CD14-positive monocyte (primary cell): ENCODE results near the gene EP400. TPM values are rescaled to one million over a fixed set of nuclear protein-coding genes. Genes with fewer than 3 reads are reported as not detected.

Source experiments
- DNase-seq, 3 donors: peaks; one replicate each; pipeline ENCODE4 v3.0.0-alpha.2; 2011 to 2022
- H2AFZ ChIP-seq: 2 replicates; pipeline ENCODE4 v1.6.0; 2012; ENCODE audit warnings: mild to moderate bottlenecking, low read depth, low read length, inconsistent platforms; ENCODE audit not compliant: insufficient read depth, poor library complexity, severe bottlenecking
- H3K27ac ChIP-seq, 2 donors: 1 replicate in 1 of 2; 2 replicates in 1 of 2; pipeline ENCODE4 v1.5.1; 2012 to 2013; ENCODE audit warnings: low read length in 2 of 2, control low read depth in 1 of 2, inconsistent platforms in 1 of 2, low read depth in 1 of 2, mild to moderate bottlenecking in 1 of 2
- H3K27me3 ChIP-seq, 2 donors: one replicate each; pipeline versions ENCODE4 v1.6.0 to v1.6.1; 2011 to 2013; ENCODE audit warnings: low read length in 2 of 2; ENCODE audit not compliant: control insufficient read depth in 2 of 2, insufficient read depth in 2 of 2
- H3K36me3 ChIP-seq, 2 donors: replicated peaks in 1 of 2; 1 replicate in 1 of 2; 2 replicates in 1 of 2; pipeline versions ENCODE4 v1.5.1 to v1.6.1; 2012 to 2013; ENCODE audit warnings: low read length in 2 of 2, control low read depth in 1 of 2, inconsistent platforms in 1 of 2, mild to moderate bottlenecking in 1 of 2; ENCODE audit not compliant: insufficient read depth in 2 of 2, control insufficient read depth in 1 of 2
- H3K4me1 ChIP-seq, 2 donors: 1 replicate in 1 of 2; 2 replicates in 1 of 2; pipeline versions ENCODE4 v1.5.1 to v1.6.1; 2012 to 2013; ENCODE audit warnings: low read length in 2 of 2, control low read depth in 1 of 2, inconsistent platforms in 1 of 2, mild to moderate bottlenecking in 1 of 2, moderate library complexity in 1 of 2; ENCODE audit not compliant: insufficient read depth in 2 of 2, control insufficient read depth in 1 of 2
- H3K4me2 ChIP-seq: replicated peaks from 2 replicates; pipeline ENCODE3; 2012; ENCODE audit warnings: low read length, moderate library complexity, mild to moderate bottlenecking; ENCODE audit not compliant: poor library complexity, severe bottlenecking; ENCODE audit errors: extremely low read depth
- H3K4me3 ChIP-seq, 3 experiments: fragments of 200-600 bp in 1 of 3; sonication (generic) in 1 of 3; replicated peaks in 1 of 3; 1 replicate in 2 of 3; 2 replicates in 1 of 3; pipeline ENCODE4 v1.5.1; 2011 to 2013; ENCODE audit warnings: low read length in 3 of 3, mild to moderate bottlenecking in 3 of 3, control low read depth in 2 of 3, low read depth in 2 of 3, inconsistent platforms in 1 of 3, moderate library complexity in 1 of 3
- H3K79me2 ChIP-seq: 2 replicates; pipeline ENCODE4 v1.6.0; 2012; ENCODE audit warnings: mild to moderate bottlenecking, control low read depth, inconsistent platforms, low read length, moderate library complexity; ENCODE audit not compliant: insufficient read depth
- H3K9ac ChIP-seq: 2 replicates; pipeline ENCODE4 v1.6.0; 2017; ENCODE audit warnings: low read length, mild to moderate bottlenecking; ENCODE audit not compliant: insufficient read depth, poor library complexity, severe bottlenecking
- H3K9me3 ChIP-seq, 2 donors: replicated peaks in 1 of 2; 1 replicate in 1 of 2; 2 replicates in 1 of 2; pipeline versions ENCODE4 v1.5.1 to v1.6.1; 2012 to 2013; ENCODE audit warnings: low read length in 2 of 2, control low read depth in 1 of 2; ENCODE audit not compliant: control insufficient read depth in 1 of 2, insufficient read depth in 1 of 2
- H4K20me1 ChIP-seq: 2 replicates; pipeline ENCODE4 v1.6.0; 2012; ENCODE audit warnings: mild to moderate bottlenecking, low read length, control low read depth, moderate library complexity; ENCODE audit not compliant: insufficient read depth
- H3K27ac Mint-ChIP-seq, 7 donors: one replicate each; pipeline ENCODE4 v1.8.0; 2020; ENCODE audit warnings: mild to moderate bottlenecking in 7 of 7, mixed read lengths in 7 of 7, moderate library complexity in 6 of 7, inconsistent platforms in 2 of 7
- H3K27me3 Mint-ChIP-seq, 3 donors: one replicate each; pipeline ENCODE4 v1.8.0; 2021 to 2022; ENCODE audit warnings: low read depth in 3 of 3, mild to moderate bottlenecking in 3 of 3, mixed read lengths in 3 of 3, moderate library complexity in 3 of 3, inconsistent platforms in 1 of 3
- H3K36me3 Mint-ChIP-seq, 2 donors: one replicate each; pipeline ENCODE4 v1.8.0; 2020; ENCODE audit warnings: mixed read lengths in 2 of 2, inconsistent platforms in 1 of 2, mild to moderate bottlenecking in 1 of 2
- H3K4me1 Mint-ChIP-seq: one replicate; pipeline ENCODE4 v1.8.0; 2020; ENCODE audit warnings: mild to moderate bottlenecking, mixed read lengths
- H3K4me3 Mint-ChIP-seq, 2 donors: one replicate each; pipeline ENCODE4 v1.8.0; 2020; ENCODE audit warnings: mild to moderate bottlenecking in 2 of 2, mixed read lengths in 2 of 2, moderate library complexity in 1 of 2
- H3K9me3 Mint-ChIP-seq, 7 donors: one replicate each; pipeline ENCODE4 v1.8.0; 2020 to 2022; ENCODE audit warnings: mixed read lengths in 7 of 7, mild to moderate bottlenecking in 6 of 7, moderate library complexity in 6 of 7, inconsistent platforms in 2 of 7
- WGBS: methylation state at CpG from one replicate; pipeline ENCODE4 v1.1.5; 2013; ENCODE audit warnings: missing lambda C conversion rate; ENCODE audit not compliant: insufficient coverage; 5-methylcytosine and 5-hydroxymethylcytosine counted together
- intact Hi-C, 2 donors: fragments of 100-400 bp; cut with micrococcal nuclease; formaldehyde crosslinking; loops; one replicate each; pipeline versions ENCODE4 v1.15.0 to v1.15.1; 2023
- polyA plus RNA-seq, 3 donors: library from polyadenylated mRNA; depleted of rRNA in 1 of 3; unstranded in 2 of 3; stranded (reverse) in 1 of 3; fragments of 300-500 nt in 2 of 3; fragments of >200 nt in 1 of 3; fragmentation: Illumina TruSeq in 2 of 3; gene quantifications; 1 replicate in 2 of 3; 2 replicates in 1 of 3; pipeline ENCODE4 v1.2.3, GENCODE V29; 2012 to 2021
- TF ChIP-seq, protein P1 (sequence below): fragments of 200-600 bp; IDR thresholded peaks from one replicate; pipeline ENCODE4 v1.8.0; 2022; ENCODE audit warnings: antibody characterized with exemption, mild to moderate bottlenecking

EP400 gene
- polyA plus RNA-seq, 3 donors: 0.65 to 12.1 (median 0.81) TPM

DNA sequence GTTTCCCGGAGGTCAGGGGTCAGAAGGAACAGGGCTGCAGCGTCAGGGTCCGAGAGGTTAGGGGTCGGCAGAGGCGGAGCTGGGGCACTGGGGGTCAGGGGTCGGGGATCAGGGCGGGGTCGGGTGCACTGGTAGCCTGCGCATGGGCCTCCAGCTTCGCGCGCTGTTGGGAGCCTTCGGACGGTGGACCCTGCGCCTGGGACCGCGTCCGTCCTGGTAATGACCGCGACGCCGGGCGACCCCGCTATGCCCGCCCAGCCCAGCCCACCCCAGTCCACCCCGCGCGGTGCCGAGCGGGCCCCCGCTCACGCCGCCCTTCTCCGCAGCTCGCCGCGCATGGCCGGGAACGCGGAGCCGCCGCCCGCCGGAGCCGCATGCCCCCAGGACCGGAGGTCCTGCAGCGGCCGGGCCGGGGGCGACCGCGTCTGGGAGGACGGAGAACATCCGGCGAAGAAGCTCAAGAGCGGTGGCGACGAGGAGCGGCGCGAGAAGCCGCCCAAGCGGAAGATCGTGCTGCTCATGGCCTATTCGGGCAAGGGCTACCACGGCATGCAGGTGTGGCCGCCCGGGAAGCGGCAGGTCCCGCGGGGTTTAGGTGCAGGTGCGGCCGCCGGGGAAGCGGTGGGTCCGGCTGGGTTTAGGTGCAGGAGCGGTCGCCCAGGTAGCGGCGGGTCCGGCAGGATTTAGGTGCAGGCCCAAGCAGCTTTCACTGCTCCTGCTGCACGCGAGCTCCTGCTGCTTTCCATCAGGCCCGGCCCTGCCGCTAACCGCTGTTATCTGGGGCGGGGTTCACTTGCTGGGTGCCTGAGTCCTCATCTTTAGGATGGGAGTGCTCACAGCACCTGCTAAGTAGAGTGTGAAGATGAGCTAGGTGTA, 19.9 kb upstream of the EP400 start:
- Histone ChIP-seq H3K4me2 (peak overlapping the region; percentile 99), H3K4me1 (peaks cover 16 to 19% of the 10 kb centered on the region in 2 donors), H3K9me3 (no peaks in the 10 kb centered on the region), H3K27me3 (no peaks in the 10 kb centered on the region), H3K79me2 (peaks cover 20% of the 10 kb centered on the region), H3K27ac (peak overlapping the region; percentile 6 to 89), H4K20me1 (no peaks in the 10 kb centered on the region), H2AFZ (peak overlapping the region; percentile 85), H3K9ac (peak overlapping the region; percentile 81), H3K4me3 (peak overlapping the region; percentile 73 to 96 (median 82)), H3K36me3 (peaks cover 30 to 31% of the 10 kb centered on the region in 2 donors)
- 1% methylated on average over 77 of the region's 87 CpGs for WGBS
- DNase-seq: no peak
- H3K4me3 Mint-ChIP-seq: peak overlapping the region; percentile 89 to 92
- H3K36me3 Mint-ChIP-seq: peaks cover 32 to 35% of the 10 kb centered on the region in 2 donors
- H3K9me3 Mint-ChIP-seq: no peaks in the 10 kb centered on the region
- H3K4me1 Mint-ChIP-seq: peaks cover 20% of the 10 kb centered on the region
- intact Hi-C loops: loop anchor here (2.0 kb wide), 3 partner anchors 19 to 35 kb away; partner anchors contain the start of genes EP400 (in 2 of the 2) and ULK1 (in 1 of the 2)
- peaks cover 0 to 6% (median 4%) of the 10 kb centered on the region in 3 donors for H3K27me3 Mint-ChIP-seq
- H3K27ac Mint-ChIP-seq: peak overlapping the region; percentile 84 to 95 (median 90)
- TF ChIP-seq, protein P1, sequence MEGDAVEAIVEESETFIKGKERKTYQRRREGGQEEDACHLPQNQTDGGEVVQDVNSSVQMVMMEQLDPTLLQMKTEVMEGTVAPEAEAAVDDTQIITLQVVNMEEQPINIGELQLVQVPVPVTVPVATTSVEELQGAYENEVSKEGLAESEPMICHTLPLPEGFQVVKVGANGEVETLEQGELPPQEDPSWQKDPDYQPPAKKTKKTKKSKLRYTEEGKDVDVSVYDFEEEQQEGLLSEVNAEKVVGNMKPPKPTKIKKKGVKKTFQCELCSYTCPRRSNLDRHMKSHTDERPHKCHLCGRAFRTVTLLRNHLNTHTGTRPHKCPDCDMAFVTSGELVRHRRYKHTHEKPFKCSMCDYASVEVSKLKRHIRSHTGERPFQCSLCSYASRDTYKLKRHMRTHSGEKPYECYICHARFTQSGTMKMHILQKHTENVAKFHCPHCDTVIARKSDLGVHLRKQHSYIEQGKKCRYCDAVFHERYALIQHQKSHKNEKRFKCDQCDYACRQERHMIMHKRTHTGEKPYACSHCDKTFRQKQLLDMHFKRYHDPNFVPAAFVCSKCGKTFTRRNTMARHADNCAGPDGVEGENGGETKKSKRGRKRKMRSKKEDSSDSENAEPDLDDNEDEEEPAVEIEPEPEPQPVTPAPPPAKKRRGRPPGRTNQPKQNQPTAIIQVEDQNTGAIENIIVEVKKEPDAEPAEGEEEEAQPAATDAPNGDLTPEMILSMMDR: no peak

DNA sequence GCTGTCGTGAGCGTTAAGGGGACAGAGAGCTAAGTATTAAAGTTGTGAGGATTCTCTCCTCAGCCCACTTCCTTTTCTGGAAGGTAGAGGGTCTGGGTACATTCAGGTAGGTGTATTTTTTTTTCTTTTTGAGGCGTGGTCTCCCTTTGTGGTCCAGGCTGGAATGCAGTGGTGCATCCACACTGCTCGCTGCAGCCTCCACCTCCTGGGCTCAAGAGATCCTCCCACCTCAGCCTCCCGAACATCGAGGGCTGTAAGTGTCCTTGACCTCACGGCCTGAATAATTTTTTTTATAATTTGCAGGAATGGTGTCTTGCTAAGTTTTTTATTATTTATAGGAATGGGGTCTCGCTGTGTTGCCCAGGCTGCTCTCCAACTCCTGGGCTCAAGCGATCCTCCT, 19.2 kb upstream of the EP400 start:
- peaks cover 0 to 6% (median 4%) of the 10 kb centered on the region in 3 donors for H3K27me3 Mint-ChIP-seq
- 90% methylated on average over 2 of the region's 9 CpGs for WGBS
- DNase-seq: no peak
- H3K9me3 Mint-ChIP-seq: no peaks in the 10 kb centered on the region
- H3K36me3 Mint-ChIP-seq: peaks cover 35 to 41% of the 10 kb centered on the region in 2 donors
- Histone ChIP-seq H3K36me3 (peaks cover 37 to 38% of the 10 kb centered on the region in 2 donors), H2AFZ (peak overlapping the region; percentile 85), H3K4me2 (peak overlapping the region; percentile 99), H3K27me3 (no peaks in the 10 kb centered on the region), H3K27ac (no peak overlapping the region), H3K9me3 (no peaks in the 10 kb centered on the region), H3K4me1 (peaks cover 13 to 17% of the 10 kb centered on the region in 2 donors), H4K20me1 (no peaks in the 10 kb centered on the region), H3K79me2 (peaks cover 20% of the 10 kb centered on the region), H3K9ac (peak overlapping the region; percentile 81), H3K4me3 (peak overlapping the region; percentile 41 to 96 (median 73))
- H3K4me3 Mint-ChIP-seq: peak overlapping the region; percentile 78 to 86
- peaks cover 15% of the 10 kb centered on the region for H3K4me1 Mint-ChIP-seq
- peak overlapping the region in 1 of 7 donors; percentile 7 for H3K27ac Mint-ChIP-seq
- TF ChIP-seq, protein P1: no peak
- intact Hi-C loops: loop anchor here (2.0 kb wide), 1 partner anchor 18 kb away; the partner anchor contains the start of gene EP400 (in 2 of the 2)
